ENCODE results near the gene ALG2.
"Not testable (repeated sequence)": the region's sequence is repeated elsewhere in the genome, so short reads cannot be mapped to it uniquely, and the experiment has no call there.

The ALG2 gene

DNA sequence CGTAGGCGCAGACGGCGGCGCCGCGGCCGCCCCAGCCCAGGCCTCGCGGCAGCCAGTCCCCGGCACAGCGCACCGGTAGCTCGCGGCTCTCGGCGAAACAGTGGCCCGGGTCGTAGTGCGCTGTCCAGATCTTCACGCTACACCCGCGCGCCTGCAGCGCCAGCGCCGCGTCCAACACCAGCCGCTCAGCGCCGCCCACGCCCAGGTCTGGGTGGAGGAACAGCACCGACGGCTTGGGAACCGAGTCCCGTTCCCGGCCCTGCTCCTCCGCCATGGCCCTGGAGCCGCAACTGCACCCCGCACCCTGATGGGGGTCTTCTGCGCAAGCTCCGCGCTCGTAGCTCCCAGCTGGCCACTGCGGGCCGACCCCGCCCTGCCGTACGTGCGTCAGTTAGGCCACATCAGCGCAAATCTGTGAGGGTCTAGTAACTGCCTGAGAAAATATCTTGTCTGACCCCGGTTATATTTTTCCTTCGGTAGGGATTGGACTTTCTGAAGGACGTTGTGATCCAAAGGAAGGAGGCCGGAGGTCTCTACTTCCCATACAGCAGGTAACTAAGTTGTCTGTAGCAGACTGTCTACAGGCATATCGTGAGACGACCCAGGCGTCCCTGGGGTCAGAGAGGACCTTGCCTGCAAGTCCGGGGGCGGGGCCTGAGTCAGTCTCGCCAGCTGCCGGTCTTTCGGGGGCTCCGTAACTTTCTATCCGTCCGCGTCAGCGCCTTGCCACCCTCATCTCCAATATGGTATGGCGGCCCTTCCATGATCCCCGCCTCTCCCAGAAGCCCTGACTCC is at the start of gene ALG2, which contains the start of gene SEC61B:
Gene ALG2, minus strand, starts transcription at position 322 of the 795 bp plus-strand sequence. Its CDS starts 48 bp downstream, at position 274.
Gene SEC61B, plus strand, starts transcription at position 662 of the 795 bp plus-strand sequence. Its CDS starts 82 bp downstream, at position 744.
- peak; percentile 95 for DNase-seq

GRCh38 chr9:99270491-99270890 is 48.7 kb upstream of the ALG2 start:
- DNase-seq: no peak

DNA sequence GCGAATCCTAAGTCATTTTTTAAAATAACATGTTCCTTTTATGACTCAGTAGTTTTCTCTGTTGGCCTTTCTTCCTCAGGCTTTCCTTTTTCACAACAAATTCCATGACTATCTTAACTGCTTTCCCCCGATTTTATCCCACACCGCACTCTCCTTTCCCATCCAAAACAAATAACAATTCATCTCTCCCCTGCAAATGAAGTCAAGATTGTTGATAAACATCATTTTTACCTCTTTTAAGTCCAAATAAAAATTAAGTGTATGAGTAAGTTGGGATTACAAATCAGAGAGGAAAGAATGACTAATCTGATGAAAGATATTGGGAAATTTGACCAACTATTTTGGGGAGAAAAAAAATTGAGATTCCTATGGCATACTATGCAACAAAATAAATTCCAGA is 47.7 kb upstream of the ALG2 start:
- no peak for DNase-seq

- DNase-seq: peak; percentile 58
These were observed 44.7 kb upstream of the ALG2 start for GRCh38 chr9:99266255-99267023.

- DNase-seq: no peak
These were observed 43.9 kb upstream of the ALG2 start for GRCh38 chr9:99265691-99266090.

DNA sequence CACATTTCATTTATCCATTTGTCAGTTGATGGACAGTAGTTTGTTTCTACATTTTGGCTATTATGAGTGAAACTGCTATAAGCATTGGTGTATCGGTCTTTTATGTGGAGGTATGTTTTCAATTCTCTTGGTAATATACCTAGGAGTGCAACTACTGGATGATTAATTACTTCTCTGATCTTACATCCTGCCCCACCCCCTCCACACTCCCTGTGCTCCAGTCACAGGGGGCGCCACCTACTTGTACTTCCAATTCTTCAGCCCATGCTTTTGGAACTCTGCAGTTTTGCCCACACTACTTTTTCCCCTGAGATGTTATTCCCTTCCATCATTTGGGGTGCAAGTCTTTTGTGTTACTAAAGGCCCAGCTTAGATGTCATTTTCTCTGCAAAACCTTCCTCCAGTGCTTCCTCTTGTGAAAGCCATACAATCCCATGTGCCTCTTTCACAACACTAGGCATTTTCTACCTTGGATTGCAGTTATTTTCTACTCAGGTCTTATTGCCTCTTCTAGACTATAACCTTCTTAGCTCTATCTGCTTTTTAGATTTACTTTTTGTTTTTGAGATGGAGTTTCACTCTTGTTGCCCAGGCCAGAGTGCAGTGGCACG is 42.4 kb upstream of the ALG2 start:
- peak; percentile 11 for DNase-seq

GRCh38 chr9:99262949-99263418 is 41.2 kb upstream of the ALG2 start:
- DNase-seq: no peak

- no peak for DNase-seq
These were observed 40.2 kb upstream of the ALG2 start for GRCh38 chr9:99261923-99262322.

GRCh38 chr9:99259231-99259918 is 37.6 kb upstream of the ALG2 start:
- peak; percentile 49 for DNase-seq

GRCh38 chr9:99257723-99258389 is 36.1 kb upstream of the ALG2 start:
- no peak for DNase-seq

GRCh38 chr9:99255651-99256050 is 33.9 kb upstream of the ALG2 start:
- no peak for DNase-seq

- peak; percentile 11 for DNase-seq
These were observed 32.2 kb upstream of the ALG2 start for GRCh38 chr9:99253772-99254431.

GRCh38 chr9:99253134-99253533 is 31.4 kb upstream of the ALG2 start:
- DNase-seq: no peak

GRCh38 chr9:99251157-99251556 is 29.4 kb upstream of the ALG2 start:
- DNase-seq: no peak

- no peak for DNase-seq
These were observed 27.9 kb upstream of the ALG2 start for GRCh38 chr9:99249619-99250018.

DNA sequence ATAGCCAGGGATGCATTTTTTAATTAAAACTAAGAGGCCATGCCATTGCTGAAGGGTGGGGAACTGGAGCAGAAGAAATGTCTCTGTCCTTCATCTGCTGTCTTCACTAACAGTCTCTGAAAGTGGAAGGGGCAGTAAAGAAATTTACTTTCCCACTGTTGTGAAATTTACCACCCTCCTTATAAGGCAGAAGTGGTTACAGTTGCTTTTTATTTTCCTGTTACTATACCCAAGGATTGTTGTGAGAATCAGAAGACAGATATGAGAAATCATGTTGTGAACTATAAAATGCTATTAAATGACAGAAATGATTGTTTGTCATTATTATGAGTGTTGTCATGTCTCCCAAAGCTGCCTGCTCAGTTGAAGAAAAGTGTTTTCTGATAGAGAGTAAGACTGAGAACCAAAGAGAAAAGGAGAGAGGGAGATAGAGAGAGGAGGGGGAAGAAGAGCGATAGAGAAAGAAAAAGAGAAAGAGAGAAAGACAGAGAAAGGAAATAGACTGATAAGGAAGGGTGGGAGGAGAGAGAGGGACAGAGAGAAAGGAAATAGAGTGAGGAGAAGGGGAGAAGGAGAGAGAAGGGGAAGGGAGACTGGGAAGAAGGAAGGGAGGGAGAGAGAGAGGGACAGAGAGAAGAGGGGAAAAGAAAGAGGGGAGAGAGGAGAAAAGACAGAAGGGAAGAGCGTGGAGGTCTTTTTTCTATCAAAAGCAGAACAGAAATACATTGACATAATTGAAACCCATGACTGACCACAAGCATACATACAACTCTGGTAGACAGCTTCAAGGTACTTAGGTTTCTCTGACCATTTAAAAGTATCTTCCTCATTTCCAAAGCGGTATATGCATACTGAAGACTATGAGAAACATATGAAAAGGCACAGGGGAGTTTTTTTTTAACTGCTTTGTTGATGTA is 22.9 kb upstream of the ALG2 start:
- no peak for DNase-seq

DNA sequence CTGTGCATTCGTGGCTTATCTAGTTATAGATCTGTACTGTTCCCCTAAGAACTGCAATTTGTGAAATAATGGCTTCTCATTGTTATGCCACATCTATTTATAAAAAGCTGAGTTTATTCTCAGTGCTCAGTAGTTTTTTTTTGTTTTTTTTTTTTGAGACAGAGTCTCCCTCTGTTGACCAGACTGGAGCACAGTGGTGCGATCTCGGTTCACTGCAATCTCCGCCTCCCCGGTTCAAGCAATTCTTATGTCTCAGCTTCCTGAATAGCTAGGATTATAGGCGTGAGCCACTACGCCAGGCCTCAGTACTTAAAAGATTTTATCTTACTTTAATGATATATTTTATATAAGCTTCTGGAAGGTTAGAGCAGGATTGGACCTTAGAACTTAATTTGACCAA is 19.4 kb upstream of the ALG2 start:
- no peak for DNase-seq

DNA sequence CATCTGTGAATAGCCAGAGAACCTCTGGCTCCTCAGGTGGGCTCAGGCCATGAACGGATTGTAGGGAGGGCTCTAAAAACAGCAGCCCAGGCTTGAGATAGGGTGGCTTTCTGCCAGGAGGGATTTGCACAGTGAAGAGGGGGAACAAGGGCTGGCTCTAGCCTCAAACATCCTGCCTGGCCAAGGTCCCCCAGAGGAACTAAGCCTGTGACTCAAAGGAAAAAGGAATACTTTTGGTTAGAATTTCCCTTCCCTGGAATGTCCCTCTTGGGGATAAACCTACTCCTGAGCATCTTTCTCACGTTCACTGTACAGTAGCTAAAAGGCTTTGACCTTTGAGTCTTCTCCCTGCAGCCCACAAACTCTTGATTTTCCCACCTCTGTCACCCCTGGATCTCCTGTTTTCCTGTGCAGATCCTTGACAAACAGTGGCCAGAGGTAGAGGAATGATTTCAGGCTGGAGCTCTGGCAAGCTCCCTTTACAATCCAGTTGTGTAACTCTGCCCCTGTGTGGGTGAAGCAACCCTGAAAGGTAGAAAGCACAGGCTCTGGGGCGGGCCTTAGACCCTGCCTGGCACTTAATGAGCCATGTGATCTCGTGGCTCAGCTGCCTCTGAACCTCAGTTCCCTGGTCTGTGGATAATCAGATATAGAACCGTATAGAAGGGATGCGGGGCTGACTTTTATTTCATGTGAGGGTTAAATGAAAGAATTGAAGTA is 17.8 kb upstream of the ALG2 start:
- DNase-seq: no peak

DNA sequence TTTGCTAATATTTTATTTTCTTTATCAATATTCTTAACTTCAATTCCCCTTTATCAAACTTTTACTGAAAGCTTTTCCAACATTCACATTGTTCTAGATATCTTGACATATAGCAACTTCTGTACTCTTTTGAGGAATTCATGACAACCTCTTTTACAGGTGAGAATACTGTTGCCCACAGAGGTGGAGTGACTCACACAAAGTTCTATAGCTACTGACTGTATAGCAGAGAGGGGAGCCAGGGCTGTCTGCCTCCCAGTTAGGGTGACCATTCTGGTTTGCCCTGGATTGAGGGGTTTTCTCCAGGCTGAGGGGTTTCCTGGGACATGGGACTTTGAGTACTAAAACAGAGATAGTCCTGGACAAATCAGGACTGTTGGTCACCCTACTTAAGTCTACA is 16.6 kb upstream of the ALG2 start:
- DNase-seq: no peak

- DNase-seq: not testable (repeated sequence)
These were observed 16.1 kb upstream of the ALG2 start for GRCh38 chr9:99237849-99238248.

Measured in CD4-positive, alpha-beta T cell treated with Interleukin-17A for 4 hours (primary cell).